ENCODE data around the gene ME2. TPM values are rescaled to one million over a fixed set of nuclear protein-coding genes. Genes with fewer than 3 reads are reported as not detected.

Gene ME2
- total and polyA plus RNA-seq, 2 of the 8 experiments (the other 6 are each of a cell fraction or from before 2014, with no cell fraction given) = 54.7 to 66.9 TPM

GRCh38 chr18:50853863-50854271 lies 25.1 kb upstream of the ME2 start (continued):
- TF ChIP-seq CHD7 (IDR thresholded peaks at IDR 0.05; ENCODE audit: insufficient replicate concordance, low read length) (no peak), NRF1 (IDR thresholded peaks at IDR 0.05; ENCODE audit: low read depth, low read length) (no peak)

All from H1 (cell line).